Thyroid gland (tissue), 4 donors: Measurements from ENCODE around the gene GTF3C4.

ENCODE experiments used
- POLR2A ChIP-seq, 2 donors: fragments of 450-650 bp; IDR thresholded peaks; one replicate each; pipeline ENCODE4 v1.6.1; 2017; ENCODE audit warnings: antibody characterized with exemption in 2 of 2, mild to moderate bottlenecking in 2 of 2, moderate library complexity in 1 of 2
- TF ChIP-seq, protein P1 (sequence below), 6 experiments: fragments of 200-600 bp in 3 of 6; fragments of 450-650 bp in 3 of 6; sonication (generic) in 3 of 6; IDR thresholded peaks; one replicate each; pipeline ENCODE4 v1.5.1; 2016 to 2019; ENCODE audit warnings: antibody characterized with exemption in 6 of 6, mild to moderate bottlenecking in 2 of 6, inconsistent platforms in 1 of 6, moderate library complexity in 1 of 6

DNA sequence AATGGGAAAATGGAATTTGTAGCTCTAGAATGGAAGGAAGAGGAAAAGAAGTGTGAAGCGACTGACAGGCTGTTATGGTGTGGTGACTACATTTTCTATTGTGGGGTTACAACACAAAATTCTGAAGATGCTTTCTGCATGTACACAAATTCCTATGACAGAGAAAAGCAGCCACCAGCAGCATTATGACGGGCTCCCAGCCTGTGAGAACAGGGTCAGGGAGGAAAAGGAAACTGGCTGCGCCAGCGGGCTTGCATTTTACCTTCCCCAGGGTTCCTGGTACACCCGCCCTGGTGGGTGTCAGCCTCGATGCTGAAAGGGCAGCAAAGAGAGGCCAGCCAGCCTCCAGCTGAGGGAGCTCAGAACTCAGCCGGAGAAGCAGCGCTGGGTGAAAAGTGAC, 41.5 kb upstream of the GTF3C4 start:
- TF ChIP-seq, protein P1, sequence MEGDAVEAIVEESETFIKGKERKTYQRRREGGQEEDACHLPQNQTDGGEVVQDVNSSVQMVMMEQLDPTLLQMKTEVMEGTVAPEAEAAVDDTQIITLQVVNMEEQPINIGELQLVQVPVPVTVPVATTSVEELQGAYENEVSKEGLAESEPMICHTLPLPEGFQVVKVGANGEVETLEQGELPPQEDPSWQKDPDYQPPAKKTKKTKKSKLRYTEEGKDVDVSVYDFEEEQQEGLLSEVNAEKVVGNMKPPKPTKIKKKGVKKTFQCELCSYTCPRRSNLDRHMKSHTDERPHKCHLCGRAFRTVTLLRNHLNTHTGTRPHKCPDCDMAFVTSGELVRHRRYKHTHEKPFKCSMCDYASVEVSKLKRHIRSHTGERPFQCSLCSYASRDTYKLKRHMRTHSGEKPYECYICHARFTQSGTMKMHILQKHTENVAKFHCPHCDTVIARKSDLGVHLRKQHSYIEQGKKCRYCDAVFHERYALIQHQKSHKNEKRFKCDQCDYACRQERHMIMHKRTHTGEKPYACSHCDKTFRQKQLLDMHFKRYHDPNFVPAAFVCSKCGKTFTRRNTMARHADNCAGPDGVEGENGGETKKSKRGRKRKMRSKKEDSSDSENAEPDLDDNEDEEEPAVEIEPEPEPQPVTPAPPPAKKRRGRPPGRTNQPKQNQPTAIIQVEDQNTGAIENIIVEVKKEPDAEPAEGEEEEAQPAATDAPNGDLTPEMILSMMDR (IDR thresholded peaks at IDR 0.05): no peak
- TF ChIP-seq POLR2A (IDR thresholded peaks at IDR 0.05): no peak
